ENCODE data around the gene ARHGAP21. TPM values are rescaled to one million over a fixed set of nuclear protein-coding genes. Genes with fewer than 3 reads are reported as not detected.
A peak's percentile ranks its signal among the peaks of the same experiment; 100 is the strongest.

ARHGAP21 gene
- polyA plus RNA-seq, 1 donor (not counting 4 experiments of a cell fraction or from before 2014, with no cell fraction given) = 78.5 TPM

- Histone ChIP-seq H3K36me3 (ENCODE audit: control insufficient read depth in 2 of 2, extremely low read depth in 1 of 2, insufficient read depth in 2 of 2, low read length in 2 of 2) (peaks cover 0 to 2% of the 10 kb centered on the region in 2 experiments), H3K9me1 (ENCODE audit: control insufficient read depth, extremely low read depth, insufficient read depth, low read length) (no peaks in the 10 kb centered on the region), H3K4me3 (ENCODE audit: control insufficient read depth in 2 of 3, extremely low read depth in 1 of 3, insufficient read depth in 2 of 3, low read depth in 1 of 3, low read length in 3 of 3) (no peak overlapping the region), H3K9me3 (ENCODE audit: control insufficient read depth, low read depth, low read length) (no peaks in the 10 kb centered on the region), H3K4me1 (ENCODE audit: control insufficient read depth, extremely low read depth, insufficient read depth, low read length) (peaks cover 13% of the 10 kb centered on the region), H3K79me2 (ENCODE audit: control insufficient read depth, insufficient read depth, low read length) (peaks cover 25% of the 10 kb centered on the region), H2AFZ (ENCODE audit: control insufficient read depth, low read length) (no peak overlapping the region), H3K4me2 (ENCODE audit: control insufficient read depth, extremely low read depth, insufficient read depth, low read depth, low read length) (peak overlapping the region; percentile 45), H4K20me1 (ENCODE audit: control insufficient read depth, extremely low read depth, insufficient read depth, low read length) (no peaks in the 10 kb centered on the region), H3K9ac (ENCODE audit: control insufficient read depth, extremely low read depth, insufficient read depth, low read length) (no peak overlapping the region), H3K27me3 (ENCODE audit: control insufficient read depth, extremely low read depth, insufficient read depth, low read length) (no peaks in the 10 kb centered on the region), H3K27ac (ENCODE audit: control insufficient read depth, insufficient read depth, low read length) (no peak overlapping the region)
- peak in 2 of 3 experiments; percentile 55 to 85 for TF ChIP-seq CTCF (optimal IDR thresholded peaks at IDR 0.05 in 1 of 3, IDR thresholded peaks at IDR 0.05 in 1 of 3, conservative IDR thresholded peaks at IDR 0.05 in 1 of 3; ENCODE audit: extremely low read depth in 1 of 3, insufficient read depth in 2 of 3, low read length in 3 of 3)
- TF ChIP-seq EZH2 (IDR thresholded peaks at IDR 0.05; ENCODE audit: low read length) = no peak
- FAIRE-seq = peak; percentile 64
- dilution Hi-C loops (cut with MboI; ENCODE audit: extremely low pct_ligation_motif_present, low sequenced_read_pairs) = no loop called here
- peak; percentile 17 for DNase-seq (ENCODE audit: low read depth, low spot score)
Measured at GRCh38 chr10:24642921-24643678, 80.6 kb downstream of the ARHGAP21 start.

- H3K27me3 ChIP-seq (ENCODE audit: control insufficient read depth, extremely low read depth, insufficient read depth, low read length) = no peaks in the 10 kb centered on the region
- no peaks in the 10 kb centered on the region for H4K20me1 ChIP-seq (ENCODE audit: control insufficient read depth, extremely low read depth, insufficient read depth, low read length)
- H3K9me1 ChIP-seq (ENCODE audit: control insufficient read depth, extremely low read depth, insufficient read depth, low read length) = no peaks in the 10 kb centered on the region
- H2AFZ ChIP-seq (ENCODE audit: control insufficient read depth, low read length) = no peak overlapping the region
- no peaks in the 10 kb centered on the region for H3K9me3 ChIP-seq (ENCODE audit: control insufficient read depth, low read depth, low read length)
- FAIRE-seq = no peak
- TF ChIP-seq CTCF (optimal IDR thresholded peaks at IDR 0.05 in 1 of 3, IDR thresholded peaks at IDR 0.05 in 1 of 3, conservative IDR thresholded peaks at IDR 0.05 in 1 of 3; ENCODE audit: extremely low read depth in 1 of 3, insufficient read depth in 2 of 3, low read length in 3 of 3) (no peak), EZH2 (IDR thresholded peaks at IDR 0.05; ENCODE audit: low read length) (no peak)
- no peak overlapping the region for H3K27ac ChIP-seq (ENCODE audit: control insufficient read depth, insufficient read depth, low read length)
- no peak overlapping the region for H3K9ac ChIP-seq (ENCODE audit: control insufficient read depth, extremely low read depth, insufficient read depth, low read length)
- H3K4me2 ChIP-seq (ENCODE audit: control insufficient read depth, extremely low read depth, insufficient read depth, low read depth, low read length) = no peak overlapping the region
- H3K79me2 ChIP-seq (ENCODE audit: control insufficient read depth, insufficient read depth, low read length) = peaks cover 27% of the 10 kb centered on the region
- dilution Hi-C loops (cut with MboI; ENCODE audit: extremely low pct_ligation_motif_present, low sequenced_read_pairs) = no loop called here
- H3K4me1 ChIP-seq (ENCODE audit: control insufficient read depth, extremely low read depth, insufficient read depth, low read length) = peaks cover 10% of the 10 kb centered on the region
- no peak overlapping the region for H3K4me3 ChIP-seq (ENCODE audit: control insufficient read depth in 2 of 3, extremely low read depth in 1 of 3, insufficient read depth in 2 of 3, low read depth in 1 of 3, low read length in 3 of 3)
- H3K36me3 ChIP-seq (ENCODE audit: control insufficient read depth in 2 of 2, extremely low read depth in 1 of 2, insufficient read depth in 2 of 2, low read length in 2 of 2) = no peaks in the 10 kb centered on the region
- DNase-seq (ENCODE audit: low read depth, low spot score) = no peak
Measured at GRCh38 chr10:24639124-24639523, 84.6 kb downstream of the ARHGAP21 start.
